Measurements from ENCODE around the gene PIGL. TPM values are rescaled to one million over a fixed set of nuclear protein-coding genes. Genes with fewer than 3 reads are reported as not detected.

PIGL gene
- total and polyA plus RNA-seq, 2 donors (not counting 1 experiment from before 2014, with no cell fraction given): 86.7 to 88.2 TPM

GRCh38 chr17:16339402-16339801 is 122.4 kb downstream of the PIGL start:
- peaks cover 0 to 11% of the 10 kb centered on the region in 2 experiments for H3K36me3 ChIP-seq (replicated peaks in 1 of 2; ENCODE audit: control extremely low read depth in 1 of 2, control insufficient read depth in 1 of 2, extremely low read depth in 1 of 2, insufficient read depth in 2 of 2, low read length in 1 of 2)
- H4K20me1 ChIP-seq (ENCODE audit: control insufficient read depth, insufficient read depth, low read length, poor library complexity, severe bottlenecking): no peaks in the 10 kb centered on the region
- no peaks in the 10 kb centered on the region for H3K9me3 ChIP-seq (ENCODE audit: control extremely low read depth in 1 of 3, control insufficient read depth in 2 of 3, insufficient read depth in 1 of 3, low read length in 2 of 3)
- no peak overlapping the region for H3K27ac ChIP-seq (ENCODE audit: low read length in 2 of 2)
- Mint-ChIP-seq H3K4me1 (no peaks in the 10 kb centered on the region), H3K9me3 (ENCODE audit: insufficient read depth) (no peaks in the 10 kb centered on the region), H3K27me3 (no peaks in the 10 kb centered on the region), H3K27ac (no peak overlapping the region), H3K4me3 (no peak overlapping the region)
- no peaks in the 10 kb centered on the region for H3K27me3 ChIP-seq (replicated peaks in 1 of 4; ENCODE audit: control extremely low read depth in 1 of 4, control insufficient read depth in 3 of 4, insufficient read depth in 4 of 4, low read length in 3 of 4)
- H3K4me1 ChIP-seq (ENCODE audit: control insufficient read depth in 2 of 2, insufficient read depth in 2 of 2, low read length in 2 of 2): no peaks in the 10 kb centered on the region
- no peak overlapping the region for H3K9ac ChIP-seq (ENCODE audit: low read length)
- DNase-seq: no peak
- H3K4me3 ChIP-seq (ENCODE audit: control extremely low read depth in 1 of 5, extremely low read depth in 1 of 5, insufficient read depth in 1 of 5, low read depth in 2 of 5, low read length in 4 of 5): no peak overlapping the region
- no peaks in the 10 kb centered on the region for H3K79me2 ChIP-seq (ENCODE audit: control insufficient read depth, insufficient read depth, low read length)
- H2AFZ ChIP-seq (ENCODE audit: insufficient read depth, low read depth, low read length, poor library complexity, severe bottlenecking): no peak overlapping the region
- intact Hi-C loops (cut with micrococcal nuclease): no loop called here
- WGBS (ENCODE audit: insufficient coverage): 100% methylated on average over 1 of the region's 1 CpG
- ChIA-PET POLR2A (no interaction called here), CTCF (interaction anchor here (3.8 kb wide), 1 partner anchor 24 kb away, joined by 11 read pairs; no protein-coding TSS in a partner anchor)
- ATAC-seq (ENCODE audit: low read depth): no peak
- TF ChIP-seq EZH2 (IDR thresholded peaks at IDR 0.05; ENCODE audit: borderline replicate concordance, insufficient read depth, low read depth, low read length, poor library complexity, severe bottlenecking) (no peak), CTCF (IDR thresholded peaks at IDR 0.05) (no peak)
- H3K4me2 ChIP-seq (replicated peaks; ENCODE audit: low read depth, low read length, poor library complexity, severe bottlenecking): no peak overlapping the region

GRCh38 chr17:16339959-16340358 is 122.9 kb downstream of the PIGL start:
- intact Hi-C loops (cut with micrococcal nuclease): no loop called here
- Histone ChIP-seq H3K9me3 (ENCODE audit: control extremely low read depth in 1 of 3, control insufficient read depth in 2 of 3, insufficient read depth in 1 of 3, low read length in 2 of 3) (no peaks in the 10 kb centered on the region), H3K4me3 (ENCODE audit: control extremely low read depth in 1 of 5, extremely low read depth in 1 of 5, insufficient read depth in 1 of 5, low read depth in 2 of 5, low read length in 4 of 5) (no peak overlapping the region)

More at GRCh38 chr17:16339959-16340358, 122.9 kb downstream of the PIGL start:
- TF ChIP-seq EZH2 (IDR thresholded peaks at IDR 0.05; ENCODE audit: borderline replicate concordance, insufficient read depth, low read depth, low read length, poor library complexity, severe bottlenecking) (no peak), CTCF (IDR thresholded peaks at IDR 0.05) (no peak)
- POLR2A ChIA-PET: no interaction called here
- CTCF ChIA-PET: interaction anchor here (3.8 kb wide), 1 partner anchor 24 kb away, joined by 11 read pairs; no protein-coding TSS in a partner anchor
- Histone ChIP-seq H3K36me3 (replicated peaks in 1 of 2; ENCODE audit: control extremely low read depth in 1 of 2, control insufficient read depth in 1 of 2, extremely low read depth in 1 of 2, insufficient read depth in 2 of 2, low read length in 1 of 2) (peaks cover 0 to 14% of the 10 kb centered on the region in 2 experiments), H3K4me2 (replicated peaks; ENCODE audit: low read depth, low read length, poor library complexity, severe bottlenecking) (no peak overlapping the region), H3K79me2 (ENCODE audit: control insufficient read depth, insufficient read depth, low read length) (no peaks in the 10 kb centered on the region), H2AFZ (ENCODE audit: insufficient read depth, low read depth, low read length, poor library complexity, severe bottlenecking) (no peak overlapping the region), H3K27ac (ENCODE audit: low read length in 2 of 2) (no peak overlapping the region), H3K9ac (ENCODE audit: low read length) (no peak overlapping the region), H3K4me1 (ENCODE audit: control insufficient read depth in 2 of 2, insufficient read depth in 2 of 2, low read length in 2 of 2) (no peaks in the 10 kb centered on the region), H3K27me3 (replicated peaks in 1 of 4; ENCODE audit: control extremely low read depth in 1 of 4, control insufficient read depth in 3 of 4, insufficient read depth in 4 of 4, low read length in 3 of 4) (no peaks in the 10 kb centered on the region), H4K20me1 (ENCODE audit: control insufficient read depth, insufficient read depth, low read length, poor library complexity, severe bottlenecking) (no peaks in the 10 kb centered on the region)
- no CpG with 5 or more reads among the region's 1 CpG for WGBS (ENCODE audit: insufficient coverage)
- Mint-ChIP-seq H3K9me3 (ENCODE audit: insufficient read depth) (no peaks in the 10 kb centered on the region), H3K27ac (no peak overlapping the region), H3K4me1 (no peaks in the 10 kb centered on the region), H3K4me3 (no peak overlapping the region), H3K27me3 (no peaks in the 10 kb centered on the region)
- ATAC-seq (ENCODE audit: low read depth): no peak
- no peak for DNase-seq

Measured in B cell (primary cell).